Measurements from ENCODE around the gene STK39. TPM values are rescaled to one million over a fixed set of nuclear protein-coding genes. Genes with fewer than 3 reads are reported as not detected.

The STK39 gene
- total RNA-seq, 2 experiments from 2014 or later, result 17.7 to 41.1 TPM

DNA sequence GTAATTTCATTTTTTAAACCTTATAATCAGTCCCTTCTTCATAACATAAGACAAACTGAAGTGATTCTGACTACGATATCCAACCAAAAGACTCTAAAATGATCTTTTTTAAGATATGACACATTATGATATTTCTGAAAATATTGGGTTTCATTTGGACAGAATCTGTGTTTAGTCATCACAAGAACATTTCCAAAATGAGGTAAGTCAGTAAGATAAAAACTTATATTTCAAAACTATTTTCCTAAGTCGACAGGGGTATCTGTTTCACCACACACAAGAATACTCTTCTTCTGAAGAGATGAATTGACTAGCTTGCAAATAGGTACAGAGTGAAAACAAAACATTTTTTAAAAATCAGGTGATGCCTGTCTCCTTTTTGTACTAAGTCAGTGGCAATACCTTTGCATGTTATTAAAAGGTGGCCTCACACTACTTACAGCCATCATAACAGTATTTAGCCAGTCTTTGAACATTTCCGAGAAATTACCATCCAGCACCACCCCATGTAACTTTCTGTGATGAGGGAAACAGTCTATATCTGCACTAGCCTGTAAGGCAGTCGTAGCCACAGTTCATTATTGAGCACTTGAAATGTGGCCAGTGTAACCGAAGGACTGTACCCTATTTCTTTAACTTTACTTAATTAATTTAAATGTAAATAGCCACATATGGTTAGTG is 13.5 kb downstream of the STK39 start:
- no peak overlapping the region for H2AFZ ChIP-seq (ENCODE audit: low read length)
- no peaks in the 10 kb centered on the region for H3K79me2 ChIP-seq (ENCODE audit: insufficient read depth, low read depth, low read length)
- 0 out of 2 replicates have a peak, but pooled peaks cover 7% of the 10 kb centered on the region for H3K9me3 ChIP-seq (ENCODE audit: low read length)
- ChIA-PET CTCF (ENCODE audit: unreplicated experiment) (no interaction called here), POLR2A (no interaction called here)
- H3K36me3 ChIP-seq (ENCODE audit: insufficient read depth, low read length), result peaks cover 13% of the 10 kb centered on the region; the same call in 1 of the 2 replicates
- intact Hi-C loops (cut with micrococcal nuclease; ENCODE audit: unreplicated experiment), result no loop called here
- no peak for DNase-seq (ENCODE audit: low spot score)
- no TSS peak for BruUV-seq (replicated peaks)
- no peaks in the 10 kb centered on the region for H4K20me1 ChIP-seq (ENCODE audit: insufficient read depth, low read length)
- no peak overlapping the region for H3K27ac ChIP-seq (ENCODE audit: low read depth, low read length, poor library complexity, severe bottlenecking)
- H3K4me1 ChIP-seq (ENCODE audit: insufficient read depth, low read length, poor library complexity, severe bottlenecking), result no peaks in the 10 kb centered on the region
- TF ChIP-seq EZH2phosphoT487 (IDR thresholded peaks at IDR 0.05; ENCODE audit: borderline replicate concordance, low read depth, low read length), result no peak
- TF ChIP-seq, protein P1, sequence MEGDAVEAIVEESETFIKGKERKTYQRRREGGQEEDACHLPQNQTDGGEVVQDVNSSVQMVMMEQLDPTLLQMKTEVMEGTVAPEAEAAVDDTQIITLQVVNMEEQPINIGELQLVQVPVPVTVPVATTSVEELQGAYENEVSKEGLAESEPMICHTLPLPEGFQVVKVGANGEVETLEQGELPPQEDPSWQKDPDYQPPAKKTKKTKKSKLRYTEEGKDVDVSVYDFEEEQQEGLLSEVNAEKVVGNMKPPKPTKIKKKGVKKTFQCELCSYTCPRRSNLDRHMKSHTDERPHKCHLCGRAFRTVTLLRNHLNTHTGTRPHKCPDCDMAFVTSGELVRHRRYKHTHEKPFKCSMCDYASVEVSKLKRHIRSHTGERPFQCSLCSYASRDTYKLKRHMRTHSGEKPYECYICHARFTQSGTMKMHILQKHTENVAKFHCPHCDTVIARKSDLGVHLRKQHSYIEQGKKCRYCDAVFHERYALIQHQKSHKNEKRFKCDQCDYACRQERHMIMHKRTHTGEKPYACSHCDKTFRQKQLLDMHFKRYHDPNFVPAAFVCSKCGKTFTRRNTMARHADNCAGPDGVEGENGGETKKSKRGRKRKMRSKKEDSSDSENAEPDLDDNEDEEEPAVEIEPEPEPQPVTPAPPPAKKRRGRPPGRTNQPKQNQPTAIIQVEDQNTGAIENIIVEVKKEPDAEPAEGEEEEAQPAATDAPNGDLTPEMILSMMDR (conservative IDR thresholded peaks at IDR 0.05; ENCODE audit: low read length), result no peak
- H3K4me3 ChIP-seq (ENCODE audit: low read depth, low read length, poor library complexity, severe bottlenecking), result no peak overlapping the region
- H3K9me2 ChIP-seq (ENCODE audit: insufficient read depth, low read length), result no peaks in the 10 kb centered on the region
- H3K4me2 ChIP-seq (ENCODE audit: low read length), result no peak overlapping the region

DNA sequence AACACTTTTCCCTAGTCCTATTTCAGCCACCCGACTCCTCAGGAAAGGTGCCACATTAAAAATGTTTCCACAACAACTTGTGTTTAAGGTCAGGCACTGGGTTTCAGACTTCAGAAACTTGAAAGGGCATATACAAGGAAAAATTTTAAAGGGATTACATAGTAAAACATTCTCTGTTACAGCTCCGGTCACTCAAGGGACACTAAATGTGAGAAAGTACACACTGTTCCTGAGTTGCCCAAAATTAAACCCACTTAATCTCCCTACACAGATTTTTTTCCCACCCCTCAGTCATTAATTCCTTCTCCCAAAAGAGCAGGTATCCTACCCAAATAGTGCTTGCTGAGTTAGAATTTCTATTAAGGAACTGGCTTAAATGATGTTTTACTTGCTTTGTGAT is 14.2 kb downstream of the STK39 start:
- Histone ChIP-seq H3K9me2 (ENCODE audit: insufficient read depth, low read length) (no peaks in the 10 kb centered on the region), H3K27ac (ENCODE audit: low read depth, low read length, poor library complexity, severe bottlenecking) (no peak overlapping the region), H3K4me1 (ENCODE audit: insufficient read depth, low read length, poor library complexity, severe bottlenecking) (no peaks in the 10 kb centered on the region), H4K20me1 (ENCODE audit: insufficient read depth, low read length) (no peaks in the 10 kb centered on the region), H3K4me3 (ENCODE audit: low read depth, low read length, poor library complexity, severe bottlenecking) (no peak overlapping the region), H3K4me2 (ENCODE audit: low read length) (no peak overlapping the region), H3K36me3 (ENCODE audit: insufficient read depth, low read length) (peaks cover 11% of the 10 kb centered on the region; the same call in 1 of the 2 replicates), H3K9me3 (ENCODE audit: low read length) (0 out of 2 replicates have a peak, but pooled peaks cover 3% of the 10 kb centered on the region), H2AFZ (ENCODE audit: low read length) (no peak overlapping the region), H3K79me2 (ENCODE audit: insufficient read depth, low read depth, low read length) (no peaks in the 10 kb centered on the region)
- DNase-seq (ENCODE audit: low spot score), result no peak
- ChIA-PET POLR2A (no interaction called here), CTCF (ENCODE audit: unreplicated experiment) (no interaction called here)
- intact Hi-C loops (cut with micrococcal nuclease; ENCODE audit: unreplicated experiment), result no loop called here
- TF ChIP-seq, protein P1 (conservative IDR thresholded peaks at IDR 0.05; ENCODE audit: low read length), result no peak
- no peak for TF ChIP-seq EZH2phosphoT487 (IDR thresholded peaks at IDR 0.05; ENCODE audit: borderline replicate concordance, low read depth, low read length)
- no TSS peak for BruUV-seq (replicated peaks)

DNA sequence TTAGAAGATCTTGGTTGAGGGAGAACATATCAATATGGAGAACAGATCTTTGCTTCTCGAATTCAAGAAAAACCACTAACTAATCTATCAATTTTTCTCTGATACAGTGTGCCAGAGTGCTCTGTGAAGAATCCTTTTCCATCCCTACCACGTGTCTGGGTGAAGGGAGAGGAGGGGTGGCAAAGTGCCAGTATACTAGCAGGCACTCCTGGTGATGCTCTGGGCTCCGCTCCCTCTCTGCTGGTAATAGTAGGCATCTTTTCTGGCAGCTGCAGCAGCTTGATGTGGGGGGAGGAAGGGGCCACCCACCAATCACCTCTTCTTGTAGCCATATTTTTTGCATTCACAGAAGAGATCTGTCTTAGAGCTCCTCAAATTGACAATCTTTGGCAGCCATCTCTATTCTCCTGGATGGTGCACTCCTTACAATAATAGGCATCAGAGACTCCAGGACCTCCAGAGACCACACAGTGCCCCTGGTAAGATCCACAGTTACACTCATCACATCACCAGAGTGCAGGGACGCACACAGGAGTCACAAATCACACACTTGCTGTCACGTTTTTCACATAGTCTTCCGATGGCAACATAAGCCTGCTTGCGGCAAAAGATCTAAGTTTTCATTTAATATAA is 15.7 kb downstream of the STK39 start:
- ChIA-PET CTCF (ENCODE audit: unreplicated experiment) (no interaction called here), POLR2A (interaction anchor here (0.6 to 1.2 kb wide), 3 partner anchors 8 to 70 kb away, joined by 3 to 5 read pairs (median 4); no protein-coding TSS in a partner anchor)
- Histone ChIP-seq H3K9me3 (ENCODE audit: low read length) (no peaks in the 10 kb centered on the region), H4K20me1 (ENCODE audit: insufficient read depth, low read length) (no peaks in the 10 kb centered on the region), H3K79me2 (ENCODE audit: insufficient read depth, low read depth, low read length) (no peaks in the 10 kb centered on the region), H3K36me3 (ENCODE audit: insufficient read depth, low read length) (peaks cover 6% of the 10 kb centered on the region; the same call in 1 of the 2 replicates), H3K4me3 (ENCODE audit: low read depth, low read length, poor library complexity, severe bottlenecking) (no peak overlapping the region), H3K27ac (ENCODE audit: low read depth, low read length, poor library complexity, severe bottlenecking) (no peak overlapping the region), H3K4me1 (ENCODE audit: insufficient read depth, low read length, poor library complexity, severe bottlenecking) (no peaks in the 10 kb centered on the region), H3K4me2 (ENCODE audit: low read length) (no peak overlapping the region), H3K9me2 (ENCODE audit: insufficient read depth, low read length) (no peaks in the 10 kb centered on the region), H2AFZ (ENCODE audit: low read length) (no peak overlapping the region)
- TF ChIP-seq, protein P1 (conservative IDR thresholded peaks at IDR 0.05; ENCODE audit: low read length), result no peak
- no peak for TF ChIP-seq EZH2phosphoT487 (IDR thresholded peaks at IDR 0.05; ENCODE audit: borderline replicate concordance, low read depth, low read length)
- intact Hi-C loops (cut with micrococcal nuclease; ENCODE audit: unreplicated experiment), result no loop called here
- BruUV-seq (replicated peaks), result no TSS peak
- DNase-seq (ENCODE audit: low spot score), result no peak
